GM19238 (cell line): ENCODE results near the gene VAPB.

Source experiments
- DNase-seq: peaks from one replicate; pipeline ENCODE4 v3.0.0; 2011; ENCODE audit warnings: low spot score; ENCODE audit not compliant: insufficient read length

Gene VAPB

GRCh38 chr20:58434326-58434725, 45.3 kb downstream of the VAPB start:
- no peak for DNase-seq

GRCh38 chr20:58435237-58435636, 46.2 kb downstream of the VAPB start:
- no peak for DNase-seq

GRCh38 chr20:58436868-58437645, 48.0 kb downstream of the VAPB start:
- DNase-seq = no peak

GRCh38 chr20:58438970-58439808, 50.2 kb downstream of the VAPB start:
- DNase-seq = no peak

- DNase-seq = no peak
Measured at GRCh38 chr20:58440021-58440767, 51.2 kb downstream of the VAPB start.

- no peak for DNase-seq
Measured at GRCh38 chr20:58441723-58442122, 52.7 kb downstream of the VAPB start.

GRCh38 chr20:58444746-58445255, 55.8 kb downstream of the VAPB start:
- no peak for DNase-seq

GRCh38 chr20:58446264-58446959, 57.4 kb downstream of the VAPB start:
- no peak for DNase-seq

GRCh38 chr20:58446960-58447265, 57.9 kb downstream of the VAPB start:
- no peak for DNase-seq

GRCh38 chr20:58447511-58448391, 58.7 kb downstream of the VAPB start:
- DNase-seq = no peak

GRCh38 chr20:58448958-58449357, 59.9 kb downstream of the VAPB start:
- DNase-seq = no peak

GRCh38 chr20:58449681-58450221, 60.7 kb downstream of the VAPB start:
- no peak for DNase-seq

GRCh38 chr20:58450254-58450653, 61.2 kb downstream of the VAPB start:
- no peak for DNase-seq

- DNase-seq = no peak
Measured at GRCh38 chr20:58452667-58453255, 63.7 kb downstream of the VAPB start.

GRCh38 chr20:58453391-58453790, 64.4 kb downstream of the VAPB start:
- DNase-seq = no peak

GRCh38 chr20:58454460-58454859, 65.4 kb downstream of the VAPB start:
- DNase-seq = no peak

- no peak for DNase-seq
Measured at GRCh38 chr20:58457083-58457695, 68.2 kb downstream of the VAPB start.

GRCh38 chr20:58458342-58459057, 69.5 kb downstream of the VAPB start:
- peak; percentile 76 for DNase-seq
